WTC11 (cell line): ENCODE results near the gene GSTO2.

Experiments used
- ESRRA ChIP-seq: sonication (generic); formaldehyde crosslinking; IDR thresholded peaks from 2 replicates; pipeline ENCODE4 v1.8.1; 2022; ENCODE audit warnings: mild to moderate bottlenecking, missing genetic modification reagents, borderline replicate concordance
- IRF1 ChIP-seq: sonication (generic); formaldehyde crosslinking; IDR thresholded peaks from 2 replicates; pipeline ENCODE4 v1.8.0; 2023; ENCODE audit warnings: missing genetic modification reagents
- PREB ChIP-seq: sonication (generic); formaldehyde crosslinking; IDR thresholded peaks from 2 replicates; pipeline ENCODE4 v1.8.1; 2022; ENCODE audit warnings: mild to moderate bottlenecking, missing genetic modification reagents, moderate library complexity, borderline replicate concordance
- TF ChIP-seq, protein P1 (sequence below): fragments of 200-600 bp; IDR thresholded peaks from 2 replicates; pipeline ENCODE4 v1.8.0; 2022; ENCODE audit warnings: antibody characterized with exemption
- TF ChIP-seq, protein P2 (sequence below): sonication (generic); formaldehyde crosslinking; IDR thresholded peaks from 2 replicates; pipeline ENCODE4 v1.8.0; 2023; ENCODE audit warnings: missing genetic modification reagents, mild to moderate bottlenecking, borderline replicate concordance

GRCh38 chr10:104279550-104280259, 10.7 kb downstream of the GSTO2 start:
- TF ChIP-seq, protein P1, sequence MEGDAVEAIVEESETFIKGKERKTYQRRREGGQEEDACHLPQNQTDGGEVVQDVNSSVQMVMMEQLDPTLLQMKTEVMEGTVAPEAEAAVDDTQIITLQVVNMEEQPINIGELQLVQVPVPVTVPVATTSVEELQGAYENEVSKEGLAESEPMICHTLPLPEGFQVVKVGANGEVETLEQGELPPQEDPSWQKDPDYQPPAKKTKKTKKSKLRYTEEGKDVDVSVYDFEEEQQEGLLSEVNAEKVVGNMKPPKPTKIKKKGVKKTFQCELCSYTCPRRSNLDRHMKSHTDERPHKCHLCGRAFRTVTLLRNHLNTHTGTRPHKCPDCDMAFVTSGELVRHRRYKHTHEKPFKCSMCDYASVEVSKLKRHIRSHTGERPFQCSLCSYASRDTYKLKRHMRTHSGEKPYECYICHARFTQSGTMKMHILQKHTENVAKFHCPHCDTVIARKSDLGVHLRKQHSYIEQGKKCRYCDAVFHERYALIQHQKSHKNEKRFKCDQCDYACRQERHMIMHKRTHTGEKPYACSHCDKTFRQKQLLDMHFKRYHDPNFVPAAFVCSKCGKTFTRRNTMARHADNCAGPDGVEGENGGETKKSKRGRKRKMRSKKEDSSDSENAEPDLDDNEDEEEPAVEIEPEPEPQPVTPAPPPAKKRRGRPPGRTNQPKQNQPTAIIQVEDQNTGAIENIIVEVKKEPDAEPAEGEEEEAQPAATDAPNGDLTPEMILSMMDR: no peak
- TF ChIP-seq IRF1 (CRISPR knock-in tag): no peak
- TF ChIP-seq, protein P2, sequence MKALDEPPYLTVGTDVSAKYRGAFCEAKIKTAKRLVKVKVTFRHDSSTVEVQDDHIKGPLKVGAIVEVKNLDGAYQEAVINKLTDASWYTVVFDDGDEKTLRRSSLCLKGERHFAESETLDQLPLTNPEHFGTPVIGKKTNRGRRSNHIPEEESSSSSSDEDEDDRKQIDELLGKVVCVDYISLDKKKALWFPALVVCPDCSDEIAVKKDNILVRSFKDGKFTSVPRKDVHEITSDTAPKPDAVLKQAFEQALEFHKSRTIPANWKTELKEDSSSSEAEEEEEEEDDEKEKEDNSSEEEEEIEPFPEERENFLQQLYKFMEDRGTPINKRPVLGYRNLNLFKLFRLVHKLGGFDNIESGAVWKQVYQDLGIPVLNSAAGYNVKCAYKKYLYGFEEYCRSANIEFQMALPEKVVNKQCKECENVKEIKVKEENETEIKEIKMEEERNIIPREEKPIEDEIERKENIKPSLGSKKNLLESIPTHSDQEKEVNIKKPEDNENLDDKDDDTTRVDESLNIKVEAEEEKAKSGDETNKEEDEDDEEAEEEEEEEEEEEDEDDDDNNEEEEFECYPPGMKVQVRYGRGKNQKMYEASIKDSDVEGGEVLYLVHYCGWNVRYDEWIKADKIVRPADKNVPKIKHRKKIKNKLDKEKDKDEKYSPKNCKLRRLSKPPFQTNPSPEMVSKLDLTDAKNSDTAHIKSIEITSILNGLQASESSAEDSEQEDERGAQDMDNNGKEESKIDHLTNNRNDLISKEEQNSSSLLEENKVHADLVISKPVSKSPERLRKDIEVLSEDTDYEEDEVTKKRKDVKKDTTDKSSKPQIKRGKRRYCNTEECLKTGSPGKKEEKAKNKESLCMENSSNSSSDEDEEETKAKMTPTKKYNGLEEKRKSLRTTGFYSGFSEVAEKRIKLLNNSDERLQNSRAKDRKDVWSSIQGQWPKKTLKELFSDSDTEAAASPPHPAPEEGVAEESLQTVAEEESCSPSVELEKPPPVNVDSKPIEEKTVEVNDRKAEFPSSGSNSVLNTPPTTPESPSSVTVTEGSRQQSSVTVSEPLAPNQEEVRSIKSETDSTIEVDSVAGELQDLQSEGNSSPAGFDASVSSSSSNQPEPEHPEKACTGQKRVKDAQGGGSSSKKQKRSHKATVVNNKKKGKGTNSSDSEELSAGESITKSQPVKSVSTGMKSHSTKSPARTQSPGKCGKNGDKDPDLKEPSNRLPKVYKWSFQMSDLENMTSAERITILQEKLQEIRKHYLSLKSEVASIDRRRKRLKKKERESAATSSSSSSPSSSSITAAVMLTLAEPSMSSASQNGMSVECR (CRISPR knock-in tag): no peak
- no peak for TF ChIP-seq PREB (CRISPR knock-in tag)
- no peak for TF ChIP-seq ESRRA (CRISPR knock-in tag)
